B cell (primary cell): ENCODE data around the gene LARGE1. TPM values are rescaled to one million over a fixed set of nuclear protein-coding genes. Genes with fewer than 3 reads are reported as not detected.

Experiments used
- ATAC-seq: fragments of 200-7000 bp; cut with Tn5 transposase; one replicate; pipeline ENCODE4 v1.10.0; 2021; ENCODE audit warnings: low read depth, mild to moderate bottlenecking, moderate number of reproducible peaks, moderate library complexity
- CTCF ChIA-PET: fragments of 350-600 bp; sonication (Branson Sonifier 250); formaldehyde crosslinking; loops from one replicate; lab custom pipeline; 2021; ENCODE audit warnings: antibody characterized with exemption, inconsistent platforms; lab: Charles Lee
- POLR2A ChIA-PET: fragments of 350-600 bp; sonication (Branson Sonifier 250); formaldehyde crosslinking; loops from one replicate; lab custom pipeline; 2021; ENCODE audit warnings: antibody characterized with exemption; lab: Charles Lee
- DNase-seq: peaks from one replicate; pipeline ENCODE4 v3.0.0; 2013
- H2AFZ ChIP-seq: 2 replicates; pipeline ENCODE4 v1.6.1; 2012; ENCODE audit warnings: mild to moderate bottlenecking, low read depth, low read length; ENCODE audit not compliant: insufficient read depth, poor library complexity, severe bottlenecking
- H3K27ac ChIP-seq, 2 donors: 1 replicate in 1 of 2; 2 replicates in 1 of 2; pipeline ENCODE4 v1.5.1; 2012 to 2013; ENCODE audit warnings: low read length in 2 of 2, mild to moderate bottlenecking in 2 of 2, moderate library complexity in 1 of 2
- H3K27me3 ChIP-seq, 4 experiments: fragments of 200-600 bp in 1 of 4; sonication (generic) in 1 of 4; replicated peaks in 1 of 4; 1 replicate in 2 of 4; 2 replicates in 2 of 4; pipeline versions ENCODE4 v1.6.1 to v1.7.0; 2013 to 2016; ENCODE audit warnings: low read length in 3 of 4, mild to moderate bottlenecking in 2 of 4, mixed read lengths in 1 of 4, moderate library complexity in 1 of 4; ENCODE audit not compliant: insufficient read depth in 4 of 4, control insufficient read depth in 3 of 4; ENCODE audit errors: control extremely low read depth in 1 of 4
- H3K36me3 ChIP-seq, 2 experiments: replicated peaks in 1 of 2; 1 replicate in 1 of 2; 2 replicates in 1 of 2; pipeline versions ENCODE4 v1.6.1 to v1.7.1; 2013; ENCODE audit warnings: low read length in 1 of 2; ENCODE audit not compliant: insufficient read depth in 2 of 2, control insufficient read depth in 1 of 2; ENCODE audit errors: control extremely low read depth in 1 of 2, extremely low read depth in 1 of 2
- H3K4me1 ChIP-seq, 2 donors: fragments of 200-600 bp in 1 of 2; sonication (generic) in 1 of 2; 1 replicate in 1 of 2; 2 replicates in 1 of 2; pipeline versions ENCODE4 v1.5.1 to v1.6.1; 2013 to 2017; ENCODE audit warnings: low read length in 2 of 2; ENCODE audit not compliant: control insufficient read depth in 2 of 2, insufficient read depth in 2 of 2
- H3K4me2 ChIP-seq: replicated peaks from 2 replicates; pipeline ENCODE3; 2012; ENCODE audit warnings: mild to moderate bottlenecking, low read depth, low read length; ENCODE audit not compliant: poor library complexity, severe bottlenecking
- H3K4me3 ChIP-seq, 5 experiments: fragments of 200-600 bp in 1 of 5; sonication (generic) in 1 of 5; 1 replicate in 3 of 5; 2 replicates in 2 of 5; pipeline versions ENCODE4 v1.5.1 to v1.7.0; 2011 to 2016; ENCODE audit warnings: low read length in 4 of 5, mild to moderate bottlenecking in 4 of 5, low read depth in 2 of 5, control low read depth in 1 of 5, moderate library complexity in 1 of 5; ENCODE audit not compliant: insufficient read depth in 1 of 5; ENCODE audit errors: control extremely low read depth in 1 of 5, extremely low read depth in 1 of 5
- H3K79me2 ChIP-seq: fragments of 200-600 bp; sonication (generic); one replicate; pipeline ENCODE4 v1.6.0; 2016; ENCODE audit warnings: low read length; ENCODE audit not compliant: control insufficient read depth, insufficient read depth
- H3K9ac ChIP-seq: fragments of 200-600 bp; sonication (generic); 2 replicates; pipeline ENCODE4 v1.6.1; 2017; ENCODE audit warnings: mild to moderate bottlenecking, low read length, moderate library complexity
- H3K9me3 ChIP-seq, 3 donors: one replicate each; pipeline versions ENCODE4 v1.6.1 to v1.7.1; 2013; ENCODE audit warnings: low read length in 2 of 3; ENCODE audit not compliant: control insufficient read depth in 2 of 3, insufficient read depth in 1 of 3; ENCODE audit errors: control extremely low read depth in 1 of 3
- H4K20me1 ChIP-seq: 2 replicates; pipeline ENCODE4 v1.6.0; 2012; ENCODE audit warnings: mild to moderate bottlenecking, low read length; ENCODE audit not compliant: insufficient read depth, control insufficient read depth, poor library complexity, severe bottlenecking
- H3K27ac Mint-ChIP-seq: one replicate; pipeline ENCODE4 v1.8.0; 2021; ENCODE audit warnings: mixed read lengths
- H3K27me3 Mint-ChIP-seq: one replicate; pipeline ENCODE4 v1.8.0; 2021; ENCODE audit warnings: mixed read lengths
- H3K4me1 Mint-ChIP-seq: one replicate; pipeline ENCODE4 v1.8.0; 2021; ENCODE audit warnings: mixed read lengths
- H3K4me3 Mint-ChIP-seq: one replicate; pipeline ENCODE4 v1.8.0; 2021; ENCODE audit warnings: mixed read lengths
- H3K9me3 Mint-ChIP-seq: one replicate; pipeline ENCODE4 v1.8.0; 2022; ENCODE audit warnings: mixed read lengths; ENCODE audit not compliant: insufficient read depth
- EZH2 ChIP-seq: IDR thresholded peaks from 2 replicates; pipeline ENCODE4 v1.6.1; 2012; ENCODE audit warnings: borderline replicate concordance, low read depth, mild to moderate bottlenecking, moderate library complexity, low read length; ENCODE audit not compliant: insufficient read depth, poor library complexity, severe bottlenecking
- WGBS: methylation state at CpG from one replicate; pipeline ENCODE4 v1.1.5; 2013; ENCODE audit warnings: missing lambda C conversion rate; ENCODE audit not compliant: insufficient coverage; 5-methylcytosine and 5-hydroxymethylcytosine counted together
- intact Hi-C: fragments of 100-400 bp; cut with micrococcal nuclease; formaldehyde crosslinking; loops from one replicate; pipeline ENCODE4 v1.10.0; 2022
- polyA plus RNA-seq: library from polyadenylated mRNA; depleted of rRNA; stranded (reverse); fragments of >200 nt; gene quantifications from 2 replicates; pipeline ENCODE4 v1.2.3, GENCODE V29; 2012
- total RNA-seq, 2 donors: library from RNA; stranded (reverse); fragments of 120-200 nt in 1 of 2; gene quantifications; 1 replicate in 1 of 2; 2 replicates in 1 of 2; pipeline versions ENCODE4 v1.2.3 to v1.2.4, GENCODE V29; 2013 to 2022
- TF ChIP-seq, protein P1 (sequence below): fragments of 200-600 bp; IDR thresholded peaks from one replicate; pipeline ENCODE4 v1.8.0; 2022; ENCODE audit warnings: antibody characterized with exemption, mild to moderate bottlenecking

The LARGE1 gene
- total and polyA plus RNA-seq, 2 donors (not counting 1 experiment from before 2014, with no cell fraction given) = 20.7 to 82.0 TPM

DNA sequence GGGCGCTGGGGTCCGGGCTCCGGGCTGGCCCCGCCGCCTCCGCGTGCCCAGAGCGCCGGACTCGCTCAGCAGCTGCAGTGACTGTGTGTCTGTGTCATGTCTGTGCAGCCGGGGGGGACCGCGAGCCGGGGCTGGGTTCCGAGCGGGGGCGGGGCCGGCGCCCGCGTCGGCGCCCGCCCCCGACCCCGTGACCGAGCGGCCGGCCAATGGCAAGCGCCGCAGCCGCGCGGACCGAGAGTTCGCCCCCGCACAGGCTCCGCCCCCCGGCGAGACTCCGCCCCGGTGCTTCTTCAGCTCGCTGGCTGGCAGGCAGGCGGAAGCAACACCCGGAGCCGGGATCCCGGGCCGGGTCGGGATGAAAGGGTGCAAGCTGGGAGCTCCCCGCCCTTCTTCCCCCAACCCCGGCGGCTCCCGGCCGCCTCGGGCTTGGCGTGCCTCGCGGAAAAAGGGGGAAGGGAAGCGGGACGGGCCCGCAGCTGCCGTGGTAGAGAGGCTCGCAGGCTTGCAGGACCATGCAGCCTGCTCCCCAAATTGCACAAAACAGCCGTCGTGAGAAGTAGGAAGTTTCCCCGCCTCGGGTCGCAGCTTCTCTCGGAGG, 750 bp upstream of the LARGE1 start:
- H2AFZ ChIP-seq = peak overlapping the region; percentile 96
- H4K20me1 ChIP-seq = peaks cover 34% of the 10 kb centered on the region
- Mint-ChIP-seq H3K4me1 (peaks cover 48% of the 10 kb centered on the region), H3K27me3 (no peaks in the 10 kb centered on the region), H3K27ac (peak overlapping the region; percentile 72), H3K4me3 (peak overlapping the region; percentile 92), H3K9me3 (no peaks in the 10 kb centered on the region)
- no peak overlapping the region for H3K27ac ChIP-seq
- CTCF ChIA-PET = interaction anchor here (0.6 to 5.4 kb wide), 10 partner anchors 10 to 877 kb away, joined by 3 to 68 read pairs (median 4); no protein-coding TSS in a partner anchor
- peaks cover 41 to 45% of the 10 kb centered on the region in 2 donors for H3K4me1 ChIP-seq
- H3K4me3 ChIP-seq = peak overlapping the region; percentile 34 to 89 (median 70)
- WGBS = under 1% methylated on average over 65 of the region's 69 CpGs
- peaks cover 0 to 9% (median 5%) of the 10 kb centered on the region in 3 donors for H3K9me3 ChIP-seq
- H3K79me2 ChIP-seq = peaks cover 48% of the 10 kb centered on the region
- peak; percentile 87 for ATAC-seq
- peak overlapping the region; percentile 100 for H3K4me2 ChIP-seq
- no peak for TF ChIP-seq EZH2
- TF ChIP-seq, protein P1, sequence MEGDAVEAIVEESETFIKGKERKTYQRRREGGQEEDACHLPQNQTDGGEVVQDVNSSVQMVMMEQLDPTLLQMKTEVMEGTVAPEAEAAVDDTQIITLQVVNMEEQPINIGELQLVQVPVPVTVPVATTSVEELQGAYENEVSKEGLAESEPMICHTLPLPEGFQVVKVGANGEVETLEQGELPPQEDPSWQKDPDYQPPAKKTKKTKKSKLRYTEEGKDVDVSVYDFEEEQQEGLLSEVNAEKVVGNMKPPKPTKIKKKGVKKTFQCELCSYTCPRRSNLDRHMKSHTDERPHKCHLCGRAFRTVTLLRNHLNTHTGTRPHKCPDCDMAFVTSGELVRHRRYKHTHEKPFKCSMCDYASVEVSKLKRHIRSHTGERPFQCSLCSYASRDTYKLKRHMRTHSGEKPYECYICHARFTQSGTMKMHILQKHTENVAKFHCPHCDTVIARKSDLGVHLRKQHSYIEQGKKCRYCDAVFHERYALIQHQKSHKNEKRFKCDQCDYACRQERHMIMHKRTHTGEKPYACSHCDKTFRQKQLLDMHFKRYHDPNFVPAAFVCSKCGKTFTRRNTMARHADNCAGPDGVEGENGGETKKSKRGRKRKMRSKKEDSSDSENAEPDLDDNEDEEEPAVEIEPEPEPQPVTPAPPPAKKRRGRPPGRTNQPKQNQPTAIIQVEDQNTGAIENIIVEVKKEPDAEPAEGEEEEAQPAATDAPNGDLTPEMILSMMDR = no peak
- H3K27me3 ChIP-seq = peaks cover 0 to 22% (median 3%) of the 10 kb centered on the region in 4 experiments
- POLR2A ChIA-PET = interaction anchor here (0.6 to 1.4 kb wide), 4 partner anchors 16 to 621 kb away, joined by 3 to 6 read pairs (median 4); no protein-coding TSS in a partner anchor
- no peaks in the 10 kb centered on the region for H3K36me3 ChIP-seq
- intact Hi-C loops = loop anchor here (1.0 to 2.0 kb wide), 3 partner anchors 24 to 622 kb away; no protein-coding TSS in a partner anchor
- H3K9ac ChIP-seq = peak overlapping the region; percentile 82
- DNase-seq = peak; percentile 97
